DND-41 (cell line): ENCODE results near the gene RYR3.

ENCODE experiments used
- ATAC-seq: fragments of 200-7000 bp; cut with Tn5 transposase; 3 replicates; pipeline ENCODE4 v1.9.1; 2021; ENCODE audit warnings: low read depth; ENCODE audit not compliant: insufficient read depth
- DNase-seq: peaks from one replicate; pipeline ENCODE4 v3.0.0-alpha.2; 2020
- H2AFZ ChIP-seq: 2 replicates; pipeline ENCODE4 v1.6.0; 2012; ENCODE audit warnings: low read depth, low read length
- H3K27ac ChIP-seq: 2 replicates; pipeline ENCODE4 v1.5.1; 2012; ENCODE audit warnings: low read length, inconsistent platforms
- H3K27me3 ChIP-seq: fragments of 200-600 bp; sonication (generic); 2 replicates; pipeline ENCODE4 v1.6.0; 2012; ENCODE audit warnings: low read length, mild to moderate bottlenecking, inconsistent platforms; ENCODE audit not compliant: insufficient read depth, poor library complexity
- H3K36me3 ChIP-seq: 2 replicates; pipeline ENCODE4 v1.5.1; 2012; ENCODE audit warnings: low read length, inconsistent platforms; ENCODE audit not compliant: insufficient read depth
- H3K4me1 ChIP-seq: 2 replicates; pipeline ENCODE4 v1.5.1; 2012; ENCODE audit warnings: mild to moderate bottlenecking, low read length; ENCODE audit not compliant: insufficient read depth
- H3K4me2 ChIP-seq: 2 replicates; pipeline ENCODE4 v1.6.0; 2012; ENCODE audit warnings: mild to moderate bottlenecking, moderate library complexity, low read length, inconsistent platforms; ENCODE audit not compliant: insufficient read depth
- H3K4me3 ChIP-seq, 2 experiments: fragments of 200-600 bp in 1 of 2; shearing (Covaris generic) in 1 of 2; 2 replicates each; pipeline ENCODE4 v1.5.1; 2012 to 2016; ENCODE audit warnings: inconsistent platforms in 2 of 2, low read length in 2 of 2, mild to moderate bottlenecking in 2 of 2, low read depth in 1 of 2, moderate library complexity in 1 of 2
- H3K79me2 ChIP-seq: 2 replicates; pipeline ENCODE4 v1.6.0; 2012; ENCODE audit warnings: low read length, inconsistent platforms; ENCODE audit not compliant: insufficient read depth
- H3K9ac ChIP-seq: 2 replicates; pipeline ENCODE4 v1.6.0; 2012; ENCODE audit warnings: low read depth, mild to moderate bottlenecking, inconsistent platforms, low read length, moderate library complexity
- H3K9me3 ChIP-seq: 2 replicates; pipeline ENCODE4 v1.5.1; 2012; ENCODE audit warnings: low read length, moderate library complexity, mild to moderate bottlenecking, inconsistent platforms; ENCODE audit not compliant: insufficient read depth, severe bottlenecking
- H4K20me1 ChIP-seq: 2 replicates; pipeline ENCODE4 v1.6.0; 2012; ENCODE audit warnings: low read length; ENCODE audit not compliant: insufficient read depth
- CTCF ChIP-seq: IDR thresholded peaks from 2 replicates; pipeline ENCODE4 v1.5.1; 2012; ENCODE audit warnings: borderline replicate concordance, low read length, moderate library complexity, mild to moderate bottlenecking; ENCODE audit not compliant: poor library complexity, severe bottlenecking; ENCODE audit errors: extremely low read depth
- EZH2 ChIP-seq: IDR thresholded peaks from 3 replicates; pipeline ENCODE4 v1.6.1; 2012; ENCODE audit warnings: borderline replicate concordance, low read depth, mild to moderate bottlenecking, moderate library complexity, low read length, inconsistent platforms; ENCODE audit not compliant: severe bottlenecking

The RYR3 gene

GRCh38 chr15:33678602-33679001 is 367.8 kb downstream of the RYR3 start:
- Histone ChIP-seq H3K9ac (no peak overlapping the region), H4K20me1 (no peaks in the 10 kb centered on the region), H3K4me1 (no peaks in the 10 kb centered on the region), H3K79me2 (no peaks in the 10 kb centered on the region), H3K36me3 (no peaks in the 10 kb centered on the region), H3K9me3 (no peaks in the 10 kb centered on the region), H3K4me3 (no peak overlapping the region), H3K27me3 (no peaks in the 10 kb centered on the region), H3K4me2 (no peak overlapping the region), H3K27ac (no peak overlapping the region), H2AFZ (no peak overlapping the region)
- DNase-seq (no peak), ATAC-seq (no peak)
- TF ChIP-seq CTCF: no peak
- no peak for TF ChIP-seq EZH2

- H3K27ac ChIP-seq: no peak overlapping the region
- H2AFZ ChIP-seq: no peak overlapping the region
- TF ChIP-seq CTCF (no peak), EZH2 (no peak)
- no peak overlapping the region for H3K4me2 ChIP-seq
- no peaks in the 10 kb centered on the region for H3K79me2 ChIP-seq
- H3K9ac ChIP-seq: no peak overlapping the region
- no peaks in the 10 kb centered on the region for H3K4me1 ChIP-seq
- H3K27me3 ChIP-seq: no peaks in the 10 kb centered on the region
- ATAC-seq (no peak), DNase-seq (no peak)
- no peak overlapping the region for H3K4me3 ChIP-seq
- no peaks in the 10 kb centered on the region for H3K9me3 ChIP-seq
- H3K36me3 ChIP-seq: no peaks in the 10 kb centered on the region
- H4K20me1 ChIP-seq: no peaks in the 10 kb centered on the region
These were observed 368.3 kb downstream of the RYR3 start for GRCh38 chr15:33679061-33679460.

- H3K9me3 ChIP-seq: no peaks in the 10 kb centered on the region
- no peak overlapping the region for H3K9ac ChIP-seq
- H3K4me3 ChIP-seq: no peak overlapping the region
- no peaks in the 10 kb centered on the region for H3K27me3 ChIP-seq
- no peak overlapping the region for H3K27ac ChIP-seq
- ATAC-seq (no peak), DNase-seq (no peak)
- H2AFZ ChIP-seq: no peak overlapping the region
- H3K4me2 ChIP-seq: no peak overlapping the region
- H3K79me2 ChIP-seq: no peaks in the 10 kb centered on the region
- TF ChIP-seq CTCF: no peak
- TF ChIP-seq EZH2: no peak
- H3K4me1 ChIP-seq: no peaks in the 10 kb centered on the region
- no peaks in the 10 kb centered on the region for H4K20me1 ChIP-seq
- no peaks in the 10 kb centered on the region for H3K36me3 ChIP-seq
These were observed 369.6 kb downstream of the RYR3 start for GRCh38 chr15:33680336-33680735.

- TF ChIP-seq EZH2 (no peak), CTCF (no peak)
- no peak for ATAC-seq
- no peak for DNase-seq
These were observed 382.5 kb downstream of the RYR3 start for GRCh38 chr15:33693166-33693800.

More at GRCh38 chr15:33693166-33693800, 382.5 kb downstream of the RYR3 start:
- Histone ChIP-seq H3K4me1 (no peaks in the 10 kb centered on the region), H4K20me1 (no peaks in the 10 kb centered on the region), H3K79me2 (no peaks in the 10 kb centered on the region), H3K9me3 (no peaks in the 10 kb centered on the region), H3K4me2 (no peak overlapping the region), H3K9ac (no peak overlapping the region), H2AFZ (no peak overlapping the region), H3K27ac (no peak overlapping the region), H3K36me3 (no peaks in the 10 kb centered on the region), H3K27me3 (no peaks in the 10 kb centered on the region), H3K4me3 (no peak overlapping the region)
